ENCODE measurements around the gene CEP41. TPM values are rescaled to one million over a fixed set of nuclear protein-coding genes. Genes with fewer than 3 reads are reported as not detected.

Gene CEP41
- total and polyA plus RNA-seq, 10 of the 15 experiments (the other 5 are each of a cell fraction or from before 2014, with no cell fraction given), result 11.4 to 43.0 (median 24.7) TPM

GRCh38 chr7:130461272-130461671 is 20.5 kb upstream of the CEP41 start:
- FAIRE-seq (no peak), ATAC-seq (no peak), DNase-seq (ENCODE audit: low read depth, low spot score) (no peak)
- BruUV-seq (replicated peaks), result no TSS peak
- no peaks in the 10 kb centered on the region for H3K36me3 ChIP-seq (ENCODE audit: control insufficient read depth in 2 of 2, insufficient read depth in 2 of 2, low read length in 1 of 2)
- H3K4me1 ChIP-seq (ENCODE audit: control insufficient read depth, insufficient read depth, low read length), result peaks cover 11% of the 10 kb centered on the region; the same call in 1 of the 2 replicates
- WGBS (ENCODE audit: insufficient coverage, insufficient replicate concordance, low lambda C conversion rate, missing lambda C conversion rate), result 25% methylated on average over 2 of the region's 2 CpGs
- no peaks in the 10 kb centered on the region for H3K27me3 ChIP-seq (replicated peaks in 1 of 2; ENCODE audit: control insufficient read depth in 2 of 2, insufficient read depth in 2 of 2, low read length in 1 of 2)
- no peak overlapping the region for H3K9ac ChIP-seq (ENCODE audit: control insufficient read depth, insufficient read depth, low read length)
- ChIA-PET RAD21 (ENCODE audit: unreplicated experiment) (no interaction called here), CTCF (no interaction called here), POLR2A (no interaction called here), SMC1A (ENCODE audit: uncharacterized antibody, unreplicated experiment) (interaction anchor here (1.0 kb wide), 1 partner anchor 8 kb away, joined by 3 read pairs; no protein-coding TSS in a partner anchor)
- in situ Hi-C loops (cut with MboI) (no loop called here), intact Hi-C loops (cut with micrococcal nuclease; ENCODE audit: unreplicated experiment) (no loop called here)
- H2AFZ ChIP-seq (ENCODE audit: control insufficient read depth, low read depth, low read length), result no peak overlapping the region
- H3K79me2 ChIP-seq (ENCODE audit: control insufficient read depth, insufficient read depth, low read length), result no peaks in the 10 kb centered on the region
- no peak for TF ChIP-seq SMARCA5 (IDR thresholded peaks at IDR 0.05)
- no peak for TF ChIP-seq SRF (IDR thresholded peaks at IDR 0.05; ENCODE audit: low read depth in 2 of 2, low read length in 2 of 2)
- no peak for TF ChIP-seq SP1 (IDR thresholded peaks at IDR 0.05; ENCODE audit: low read depth, low read length)
- no peak for TF ChIP-seq TCF3 (IDR thresholded peaks at IDR 0.05; ENCODE audit: borderline replicate concordance, insufficient read depth, low read depth, low read length)
- no peak for TF ChIP-seq BMI1 (IDR thresholded peaks at IDR 0.05; ENCODE audit: borderline replicate concordance)
- TF ChIP-seq, protein P1, sequence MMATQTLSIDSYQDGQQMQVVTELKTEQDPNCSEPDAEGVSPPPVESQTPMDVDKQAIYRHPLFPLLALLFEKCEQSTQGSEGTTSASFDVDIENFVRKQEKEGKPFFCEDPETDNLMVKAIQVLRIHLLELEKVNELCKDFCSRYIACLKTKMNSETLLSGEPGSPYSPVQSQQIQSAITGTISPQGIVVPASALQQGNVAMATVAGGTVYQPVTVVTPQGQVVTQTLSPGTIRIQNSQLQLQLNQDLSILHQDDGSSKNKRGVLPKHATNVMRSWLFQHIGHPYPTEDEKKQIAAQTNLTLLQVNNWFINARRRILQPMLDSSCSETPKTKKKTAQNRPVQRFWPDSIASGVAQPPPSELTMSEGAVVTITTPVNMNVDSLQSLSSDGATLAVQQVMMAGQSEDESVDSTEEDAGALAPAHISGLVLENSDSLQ (IDR thresholded peaks at IDR 0.05), result no peak
- TF ChIP-seq YBX1 (IDR thresholded peaks at IDR 0.05), result no peak
- TF ChIP-seq BHLHE40 (IDR thresholded peaks at IDR 0.05; ENCODE audit: borderline replicate concordance in 1 of 2, low read depth in 2 of 2, low read length in 1 of 2), result no peak
- no peak for TF ChIP-seq TARDBP (IDR thresholded peaks at IDR 0.05; ENCODE audit: borderline replicate concordance)
- TF ChIP-seq, protein P2, sequence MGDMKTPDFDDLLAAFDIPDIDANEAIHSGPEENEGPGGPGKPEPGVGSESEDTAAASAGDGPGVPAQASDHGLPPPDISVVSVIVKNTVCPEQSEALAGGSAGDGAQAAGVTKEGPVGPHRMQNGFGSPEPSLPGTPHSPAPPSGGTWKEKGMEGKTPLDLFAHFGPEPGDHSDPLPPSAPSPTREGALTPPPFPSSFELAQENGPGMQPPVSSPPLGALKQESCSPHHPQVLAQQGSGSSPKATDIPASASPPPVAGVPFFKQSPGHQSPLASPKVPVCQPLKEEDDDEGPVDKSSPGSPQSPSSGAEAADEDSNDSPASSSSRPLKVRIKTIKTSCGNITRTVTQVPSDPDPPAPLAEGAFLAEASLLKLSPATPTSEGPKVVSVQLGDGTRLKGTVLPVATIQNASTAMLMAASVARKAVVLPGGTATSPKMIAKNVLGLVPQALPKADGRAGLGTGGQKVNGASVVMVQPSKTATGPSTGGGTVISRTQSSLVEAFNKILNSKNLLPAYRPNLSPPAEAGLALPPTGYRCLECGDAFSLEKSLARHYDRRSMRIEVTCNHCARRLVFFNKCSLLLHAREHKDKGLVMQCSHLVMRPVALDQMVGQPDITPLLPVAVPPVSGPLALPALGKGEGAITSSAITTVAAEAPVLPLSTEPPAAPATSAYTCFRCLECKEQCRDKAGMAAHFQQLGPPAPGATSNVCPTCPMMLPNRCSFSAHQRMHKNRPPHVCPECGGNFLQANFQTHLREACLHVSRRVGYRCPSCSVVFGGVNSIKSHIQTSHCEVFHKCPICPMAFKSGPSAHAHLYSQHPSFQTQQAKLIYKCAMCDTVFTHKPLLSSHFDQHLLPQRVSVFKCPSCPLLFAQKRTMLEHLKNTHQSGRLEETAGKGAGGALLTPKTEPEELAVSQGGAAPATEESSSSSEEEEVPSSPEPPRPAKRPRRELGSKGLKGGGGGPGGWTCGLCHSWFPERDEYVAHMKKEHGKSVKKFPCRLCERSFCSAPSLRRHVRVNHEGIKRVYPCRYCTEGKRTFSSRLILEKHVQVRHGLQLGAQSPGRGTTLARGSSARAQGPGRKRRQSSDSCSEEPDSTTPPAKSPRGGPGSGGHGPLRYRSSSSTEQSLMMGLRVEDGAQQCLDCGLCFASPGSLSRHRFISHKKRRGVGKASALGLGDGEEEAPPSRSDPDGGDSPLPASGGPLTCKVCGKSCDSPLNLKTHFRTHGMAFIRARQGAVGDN (IDR thresholded peaks at IDR 0.05), result no peak
- TF ChIP-seq IKZF1 (conservative IDR thresholded peaks at IDR 0.05), result no peak
- no peak for TF ChIP-seq SMAD5 (IDR thresholded peaks at IDR 0.05; ENCODE audit: low read depth)
- TF ChIP-seq EGR1 (IDR thresholded peaks at IDR 0.05; ENCODE audit: borderline replicate concordance in 1 of 2, low read depth in 2 of 2, low read length in 2 of 2), result no peak
- no peak for TF ChIP-seq LARP7 (IDR thresholded peaks at IDR 0.05)
- TF ChIP-seq ZNF384 (IDR thresholded peaks at IDR 0.05; ENCODE audit: borderline replicate concordance, low read depth, low read length), result no peak
- TF ChIP-seq PAX8 (IDR thresholded peaks at IDR 0.05), result no peak
- no peak for TF ChIP-seq FOXK2 (IDR thresholded peaks at IDR 0.05)
- H3K4me2 ChIP-seq (ENCODE audit: control insufficient read depth, insufficient read depth), result no peak overlapping the region
- peaks cover 3% of the 10 kb centered on the region; the same call in 2 of the 3 replicates for H3K9me3 ChIP-seq (replicated peaks; ENCODE audit: control insufficient read depth, insufficient read depth, low read length)
- no peak overlapping the region for H3K4me3 ChIP-seq
- H3K27ac ChIP-seq (ENCODE audit: control insufficient read depth, insufficient read depth), result no peak overlapping the region
- H4K20me1 ChIP-seq (ENCODE audit: control insufficient read depth, insufficient read depth), result no peaks in the 10 kb centered on the region

Measured in GM12878 (cell line).